Measurements from ENCODE around the gene CEP295NL. TPM values are rescaled to one million over a fixed set of nuclear protein-coding genes. Genes with fewer than 3 reads are reported as not detected.
A peak's percentile ranks its signal among the peaks of the same experiment; 100 is the strongest.
"Not testable (repeated sequence)": the region's sequence is repeated elsewhere in the genome, so short reads cannot be mapped to it uniquely, and the experiment has no call there.

Gene CEP295NL
- total and polyA plus RNA-seq, 11 donors, result 0.23 to 3.3 (median 0.52) TPM

GRCh38 chr17:78904371-78904770 is 1.4 kb upstream of the CEP295NL start:
- peaks cover 0 to 43% (median 23%) of the 10 kb centered on the region in 12 donors for H3K4me1 ChIP-seq
- 83 to 90% (median 87%) methylated on average over 9 of the region's 9 CpGs for WGBS, 4 donors
- no peak for DNase-seq
- peaks cover 0 to 30% (median 8%) of the 10 kb centered on the region in 9 donors for H3K36me3 ChIP-seq
- intact Hi-C loops (cut with DNase I), result no loop called here
- no peak overlapping the region for H3K4me3 ChIP-seq
- H3K9me3 ChIP-seq, result no peaks in the 10 kb centered on the region
- ATAC-seq, result no peak
- TF ChIP-seq CTCF (IDR thresholded peaks at IDR 0.05) (no peak), POLR2A (IDR thresholded peaks at IDR 0.05) (no peak)
- no peak overlapping the region for H3K27ac ChIP-seq
- no peaks in the 10 kb centered on the region for H3K27me3 ChIP-seq

DNA sequence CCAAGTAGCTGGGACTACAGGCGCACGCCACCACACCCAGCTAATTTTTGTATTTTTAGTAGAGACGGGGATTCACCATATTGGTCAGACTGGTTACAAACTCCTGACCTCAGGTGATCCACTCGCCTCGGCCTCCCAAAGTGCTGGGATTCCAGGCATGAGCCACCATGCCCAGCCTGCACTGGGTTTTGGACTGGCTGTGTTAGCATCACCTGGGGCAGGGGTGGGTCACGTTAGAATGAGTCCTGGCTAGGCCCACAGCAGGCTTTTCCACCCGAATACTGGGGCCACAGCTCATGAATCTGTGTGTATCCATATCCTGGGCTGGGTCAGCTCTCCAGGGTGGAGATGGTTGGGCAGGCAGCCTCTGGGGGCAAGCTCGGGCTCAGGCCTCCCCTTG is 770 bp downstream of the CEP295NL start:
- DNase-seq; H3K27me3 ChIP-seq; intact Hi-C loops (cut with DNase I); H3K9me3 ChIP-seq; H3K4me3 ChIP-seq; ATAC-seq: not testable (repeated sequence)
- 95 to 100% (median 97%) methylated on average over 5 to 8 of the region's 8 CpGs for WGBS, 4 donors
- Histone ChIP-seq H3K4me1 (peaks cover 0 to 55% (median 36%) of the 10 kb centered on the region in 12 donors), H3K27ac (peak overlapping the region in 1 of 12 donors; percentile 31), H3K36me3 (peaks cover 0 to 30% (median 8%) of the 10 kb centered on the region in 9 donors)

DNA sequence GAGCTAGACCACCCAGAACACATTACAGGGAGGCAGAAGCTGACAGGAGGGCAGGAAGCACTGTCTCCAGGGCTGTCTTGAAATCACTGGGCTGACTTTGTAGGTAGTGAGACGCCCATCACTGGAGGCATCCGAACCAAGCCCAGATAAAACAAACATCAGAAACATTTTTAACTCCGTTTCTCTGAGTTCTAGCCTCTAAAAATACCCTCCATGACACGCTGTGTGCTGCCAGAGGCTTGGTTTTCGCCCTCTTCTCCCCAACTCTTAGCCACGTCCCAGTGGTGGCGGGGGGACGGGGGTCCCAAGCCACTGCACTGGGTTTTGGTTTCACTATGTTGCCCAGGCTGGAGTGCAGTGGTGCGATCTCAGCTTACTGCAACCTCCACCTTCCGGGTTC is 1.2 kb downstream of the CEP295NL start:
- DNase-seq (no peak), ATAC-seq (no peak)

DNA sequence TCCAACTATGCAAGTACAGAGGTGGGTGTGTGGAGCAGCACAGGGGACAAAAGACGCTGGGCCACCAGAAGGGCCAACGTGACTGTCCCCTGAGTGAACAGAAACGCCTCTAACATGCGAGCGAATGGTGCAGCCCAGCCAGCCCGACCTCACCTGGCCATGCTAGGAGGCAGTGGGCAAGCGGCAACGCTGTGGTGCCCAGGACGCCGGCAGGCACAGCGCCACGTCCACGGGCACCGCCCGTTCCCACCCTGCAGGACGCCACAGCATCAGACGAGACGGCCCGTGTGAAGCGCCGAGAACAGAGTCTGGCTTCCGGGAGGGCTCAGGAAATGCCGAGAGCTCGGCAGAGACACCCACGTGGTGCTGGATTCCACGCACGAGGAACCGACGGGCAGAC is 2.2 kb downstream of the CEP295NL start:
- ATAC-seq (no peak), DNase-seq (no peak)
- TF ChIP-seq POLR2A (IDR thresholded peaks at IDR 0.05), result no peak
- no peak for TF ChIP-seq CTCF (IDR thresholded peaks at IDR 0.05)
- no peaks in the 10 kb centered on the region for H3K9me3 ChIP-seq
- H3K36me3 ChIP-seq, result peaks cover 0 to 30% (median 8%) of the 10 kb centered on the region in 9 donors
- intact Hi-C loops (cut with DNase I), result no loop called here
- no peaks in the 10 kb centered on the region for H3K27me3 ChIP-seq
- WGBS, 4 donors, result 79 to 95% (median 91%) methylated on average over 13 to 29 of the region's 29 CpGs
- H3K27ac ChIP-seq, result peak overlapping the region in 1 of 12 donors; percentile 58
- peaks cover 2 to 69% (median 50%) of the 10 kb centered on the region in 12 donors for H3K4me1 ChIP-seq
- H3K4me3 ChIP-seq, result no peak overlapping the region

More for the DNA sequence above, 1.2 kb downstream of the CEP295NL start:
- peaks cover 0 to 30% (median 8%) of the 10 kb centered on the region in 9 donors for H3K36me3 ChIP-seq
- H3K4me3 ChIP-seq, result no peak overlapping the region
- intact Hi-C loops (cut with DNase I), result no loop called here
- WGBS, 4 donors, result 92 to 95% (median 94%) methylated on average over 8 to 10 of the region's 10 CpGs
- H3K4me1 ChIP-seq, result peaks cover 2 to 59% (median 40%) of the 10 kb centered on the region in 12 donors
- no peaks in the 10 kb centered on the region for H3K27me3 ChIP-seq
- no peak overlapping the region for H3K27ac ChIP-seq
- H3K9me3 ChIP-seq, result no peaks in the 10 kb centered on the region
- TF ChIP-seq CTCF (IDR thresholded peaks at IDR 0.05) (no peak), POLR2A (IDR thresholded peaks at IDR 0.05) (no peak)
